Liver (tissue), 9 donors: ENCODE data around the gene STXBP1. TPM values are rescaled to one million over a fixed set of nuclear protein-coding genes. Genes with fewer than 3 reads are reported as not detected.

Experiments used
- DNase-seq: peaks from one replicate; pipeline ENCODE4 v3.0.0-alpha.2; 2017; ENCODE audit warnings: low spot score
- H3K27ac ChIP-seq, 2 donors: one replicate each; pipeline ENCODE4 v1.7.0; 2013; ENCODE audit warnings: inconsistent platforms in 2 of 2, low read length in 2 of 2, control low read depth in 1 of 2, low read depth in 1 of 2, mild to moderate bottlenecking in 1 of 2
- H3K27me3 ChIP-seq, 4 donors: one replicate each; pipeline versions ENCODE4 v1.6.1 to v1.7.0; 2013; ENCODE audit warnings: low read length in 3 of 4, inconsistent platforms in 1 of 4, mild to moderate bottlenecking in 1 of 4, moderate library complexity in 1 of 4; ENCODE audit not compliant: control insufficient read depth in 4 of 4, insufficient read depth in 4 of 4
- H3K36me3 ChIP-seq, 4 donors: one replicate each; pipeline versions ENCODE4 v1.6.1 to v1.7.0; 2013; ENCODE audit warnings: low read length in 3 of 4, mild to moderate bottlenecking in 3 of 4, low read depth in 1 of 4, moderate library complexity in 1 of 4; ENCODE audit not compliant: control insufficient read depth in 4 of 4, insufficient read depth in 3 of 4
- H3K4me1 ChIP-seq, 4 donors: one replicate each; pipeline versions ENCODE4 v1.6.1 to v1.7.0; 2013; ENCODE audit warnings: low read length in 3 of 4, mild to moderate bottlenecking in 3 of 4, moderate library complexity in 1 of 4; ENCODE audit not compliant: control insufficient read depth in 4 of 4, insufficient read depth in 4 of 4
- H3K4me3 ChIP-seq, 3 donors: one replicate each; pipeline versions ENCODE4 v1.6.1 to v1.7.0; 2013; ENCODE audit warnings: low read length in 3 of 3, control low read depth in 1 of 3, low read depth in 1 of 3, mild to moderate bottlenecking in 1 of 3
- H3K9ac ChIP-seq, 2 donors: one replicate each; pipeline ENCODE4 v1.7.0; 2013; ENCODE audit warnings: low read length in 2 of 2, mild to moderate bottlenecking in 2 of 2, moderate library complexity in 2 of 2, control low read depth in 1 of 2, low read depth in 1 of 2
- H3K9me3 ChIP-seq, 4 donors: one replicate each; pipeline versions ENCODE4 v1.6.1 to v1.7.0; 2013; ENCODE audit warnings: low read length in 3 of 4; ENCODE audit not compliant: control insufficient read depth in 4 of 4
- EGR1 ChIP-seq, 2 donors: IDR thresholded peaks; 2 replicates each; pipeline ENCODE4 v1.6.1; 2016 to 2018; ENCODE audit warnings: antibody characterized with exemption in 2 of 2, low read depth in 2 of 2
- FOXA1 ChIP-seq: IDR thresholded peaks from 2 replicates; pipeline ENCODE4 v1.6.1; 2016; ENCODE audit warnings: antibody characterized with exemption
- FOXA2 ChIP-seq: IDR thresholded peaks from 2 replicates; pipeline ENCODE4 v1.6.1; 2016; ENCODE audit warnings: antibody characterized with exemption
- GABPA ChIP-seq, 2 donors: IDR thresholded peaks in 1 of 2; conservative IDR thresholded peaks in 1 of 2; 2 replicates each; pipeline ENCODE4 v1.6.1; 2016; ENCODE audit warnings: antibody characterized with exemption in 2 of 2, mild to moderate bottlenecking in 1 of 2, moderate library complexity in 1 of 2
- HNF4A ChIP-seq, 2 donors: conservative IDR thresholded peaks; 2 replicates each; pipeline ENCODE4 v1.6.1; 2016; ENCODE audit warnings: antibody characterized with exemption in 2 of 2, mild to moderate bottlenecking in 2 of 2
- HNF4G ChIP-seq: IDR thresholded peaks from 2 replicates; pipeline ENCODE4 v1.6.1; 2016; ENCODE audit warnings: antibody characterized with exemption
- JUND ChIP-seq, 2 donors: IDR thresholded peaks; 2 replicates each; pipeline ENCODE4 v1.6.1; 2016; ENCODE audit warnings: antibody characterized with exemption in 2 of 2
- NR2F2 ChIP-seq: IDR thresholded peaks from 2 replicates; pipeline ENCODE4 v1.6.1; 2016; ENCODE audit warnings: antibody characterized with exemption
- RAD21 ChIP-seq, 2 donors: IDR thresholded peaks; 2 replicates each; pipeline ENCODE4 v1.6.1; 2016; ENCODE audit warnings: antibody characterized with exemption in 2 of 2, mild to moderate bottlenecking in 2 of 2
- RXRA ChIP-seq, 2 donors: IDR thresholded peaks; 2 replicates each; pipeline ENCODE4 v1.6.1; 2017 to 2018; ENCODE audit warnings: antibody characterized with exemption in 2 of 2, mild to moderate bottlenecking in 1 of 2
- SP1 ChIP-seq: IDR thresholded peaks from 2 replicates; pipeline ENCODE4 v1.6.1; 2018; ENCODE audit warnings: antibody characterized with exemption, mild to moderate bottlenecking
- TAF1 ChIP-seq: conservative IDR thresholded peaks from 2 replicates; pipeline ENCODE4 v1.6.1; 2016; ENCODE audit warnings: antibody characterized with exemption, mild to moderate bottlenecking
- WGBS: extraction: QIAGEN DNeasy Blood & Tissue Kit; methylation state at CpG from one replicate; pipeline ENCODE4 v1.1.7; 2013; 5-methylcytosine and 5-hydroxymethylcytosine counted together
- polyA plus RNA-seq, 2 donors: library from polyadenylated mRNA; stranded (reverse) in 1 of 2; unstranded in 1 of 2; fragments of 200-250 nt in 1 of 2; fragments of >200 nt in 1 of 2; fragmentation: Nextera tagmentation in 1 of 2; extraction: Ambion mirVana in 1 of 2; gene quantifications; one replicate each; pipeline versions ENCODE4 v1.2.1 to v1.2.3, GENCODE V29; 2013 to 2015
- total RNA-seq, 2 donors: library from RNA; depleted of rRNA; stranded (reverse); fragments of >200 nt; gene quantifications; one replicate each; pipeline ENCODE4 v1.2.3, GENCODE V29; 2014
- TF ChIP-seq, protein P1 (sequence below): IDR thresholded peaks from 2 replicates; pipeline ENCODE4 v1.6.1; 2016; ENCODE audit warnings: antibody characterized with exemption
- TF ChIP-seq, protein P2 (sequence below): fragments of 150-350 bp; IDR thresholded peaks from 2 replicates; pipeline ENCODE4 v1.5.1; 2017; ENCODE audit warnings: improper control_type of control experiment, low read depth, low read length; ENCODE audit not compliant: missing input control
- TF ChIP-seq, protein P3 (sequence below): IDR thresholded peaks from 2 replicates; pipeline ENCODE4 v1.6.1; 2016; ENCODE audit warnings: antibody characterized with exemption
- TF ChIP-seq, protein P4 (sequence below): IDR thresholded peaks from 2 replicates; pipeline ENCODE4 v1.6.1; 2016; ENCODE audit warnings: antibody characterized with exemption
- TF ChIP-seq, protein P5 (sequence below): IDR thresholded peaks from 2 replicates; pipeline ENCODE4 v1.6.1; 2016; ENCODE audit warnings: antibody characterized with exemption, mild to moderate bottlenecking
- donor health status: healthy.
- donor health status: healthy.
- donor health status: healthy.
- donor health status: healthy.
- donor health status: healthy.

The STXBP1 gene
- total and polyA plus RNA-seq, 4 donors: 1.7 to 4.6 (median 2.3) TPM

DNA sequence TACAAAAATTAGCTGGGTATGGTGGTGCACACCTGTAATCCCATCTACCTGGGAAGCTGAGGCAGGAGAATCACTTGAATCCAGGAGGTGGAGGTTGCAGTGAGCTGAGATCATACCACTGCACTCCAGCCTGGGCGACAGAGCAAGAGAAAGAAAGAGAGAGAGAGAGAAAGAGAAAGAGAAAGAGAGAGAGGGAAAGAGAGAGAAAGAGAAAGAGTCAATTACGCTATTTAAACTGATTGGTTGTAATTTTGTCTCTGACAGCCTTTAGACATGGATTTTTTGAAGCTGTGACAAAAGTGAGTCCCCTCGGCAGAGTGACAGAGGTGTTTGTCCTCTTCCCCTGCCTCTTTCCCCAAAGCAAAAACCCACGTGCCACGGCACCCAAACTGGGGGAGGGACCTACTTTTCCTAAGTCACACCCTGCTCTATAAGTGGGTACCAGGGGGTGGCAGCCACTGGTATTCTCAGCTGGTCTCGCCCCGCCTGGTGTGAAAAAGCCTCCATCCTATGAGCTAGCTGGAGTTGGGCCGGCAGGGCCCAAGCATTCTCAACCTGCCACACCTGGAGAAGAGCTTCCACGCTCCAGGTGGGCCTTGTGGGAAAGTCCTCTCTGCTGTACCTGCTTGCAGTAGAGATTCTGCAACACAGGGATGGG is 91.3 kb downstream of the STXBP1 start:
- Histone ChIP-seq H3K27ac (no peak overlapping the region), H3K4me3 (no peak overlapping the region)
- 81% methylated on average over 9 of the region's 9 CpGs for WGBS

More for the DNA sequence above, 91.3 kb downstream of the STXBP1 start:
- no peak for TF ChIP-seq RAD21 (IDR thresholded peaks at IDR 0.05)
- TF ChIP-seq, protein P1, sequence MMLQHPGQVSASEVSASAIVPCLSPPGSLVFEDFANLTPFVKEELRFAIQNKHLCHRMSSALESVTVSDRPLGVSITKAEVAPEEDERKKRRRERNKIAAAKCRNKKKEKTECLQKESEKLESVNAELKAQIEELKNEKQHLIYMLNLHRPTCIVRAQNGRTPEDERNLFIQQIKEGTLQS: no peak
- no peak for TF ChIP-seq NR2F2
- TF ChIP-seq FOXA1: no peak
- TF ChIP-seq, protein P2, sequence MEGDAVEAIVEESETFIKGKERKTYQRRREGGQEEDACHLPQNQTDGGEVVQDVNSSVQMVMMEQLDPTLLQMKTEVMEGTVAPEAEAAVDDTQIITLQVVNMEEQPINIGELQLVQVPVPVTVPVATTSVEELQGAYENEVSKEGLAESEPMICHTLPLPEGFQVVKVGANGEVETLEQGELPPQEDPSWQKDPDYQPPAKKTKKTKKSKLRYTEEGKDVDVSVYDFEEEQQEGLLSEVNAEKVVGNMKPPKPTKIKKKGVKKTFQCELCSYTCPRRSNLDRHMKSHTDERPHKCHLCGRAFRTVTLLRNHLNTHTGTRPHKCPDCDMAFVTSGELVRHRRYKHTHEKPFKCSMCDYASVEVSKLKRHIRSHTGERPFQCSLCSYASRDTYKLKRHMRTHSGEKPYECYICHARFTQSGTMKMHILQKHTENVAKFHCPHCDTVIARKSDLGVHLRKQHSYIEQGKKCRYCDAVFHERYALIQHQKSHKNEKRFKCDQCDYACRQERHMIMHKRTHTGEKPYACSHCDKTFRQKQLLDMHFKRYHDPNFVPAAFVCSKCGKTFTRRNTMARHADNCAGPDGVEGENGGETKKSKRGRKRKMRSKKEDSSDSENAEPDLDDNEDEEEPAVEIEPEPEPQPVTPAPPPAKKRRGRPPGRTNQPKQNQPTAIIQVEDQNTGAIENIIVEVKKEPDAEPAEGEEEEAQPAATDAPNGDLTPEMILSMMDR: no peak
- TF ChIP-seq, protein P3, sequence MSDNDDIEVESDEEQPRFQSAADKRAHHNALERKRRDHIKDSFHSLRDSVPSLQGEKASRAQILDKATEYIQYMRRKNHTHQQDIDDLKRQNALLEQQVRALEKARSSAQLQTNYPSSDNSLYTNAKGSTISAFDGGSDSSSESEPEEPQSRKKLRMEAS: no peak
- TF ChIP-seq EGR1 (IDR thresholded peaks at IDR 0.05; ENCODE audit: low read depth in 2 of 2): no peak
- TF ChIP-seq, protein P4, sequence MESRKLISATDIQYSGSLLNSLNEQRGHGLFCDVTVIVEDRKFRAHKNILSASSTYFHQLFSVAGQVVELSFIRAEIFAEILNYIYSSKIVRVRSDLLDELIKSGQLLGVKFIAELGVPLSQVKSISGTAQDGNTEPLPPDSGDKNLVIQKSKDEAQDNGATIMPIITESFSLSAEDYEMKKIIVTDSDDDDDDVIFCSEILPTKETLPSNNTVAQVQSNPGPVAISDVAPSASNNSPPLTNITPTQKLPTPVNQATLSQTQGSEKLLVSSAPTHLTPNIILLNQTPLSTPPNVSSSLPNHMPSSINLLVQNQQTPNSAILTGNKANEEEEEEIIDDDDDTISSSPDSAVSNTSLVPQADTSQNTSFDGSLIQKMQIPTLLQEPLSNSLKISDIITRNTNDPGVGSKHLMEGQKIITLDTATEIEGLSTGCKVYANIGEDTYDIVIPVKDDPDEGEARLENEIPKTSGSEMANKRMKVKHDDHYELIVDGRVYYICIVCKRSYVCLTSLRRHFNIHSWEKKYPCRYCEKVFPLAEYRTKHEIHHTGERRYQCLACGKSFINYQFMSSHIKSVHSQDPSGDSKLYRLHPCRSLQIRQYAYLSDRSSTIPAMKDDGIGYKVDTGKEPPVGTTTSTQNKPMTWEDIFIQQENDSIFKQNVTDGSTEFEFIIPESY: no peak
- TF ChIP-seq TAF1: no peak
- no peak for TF ChIP-seq SP1
- TF ChIP-seq, protein P5, sequence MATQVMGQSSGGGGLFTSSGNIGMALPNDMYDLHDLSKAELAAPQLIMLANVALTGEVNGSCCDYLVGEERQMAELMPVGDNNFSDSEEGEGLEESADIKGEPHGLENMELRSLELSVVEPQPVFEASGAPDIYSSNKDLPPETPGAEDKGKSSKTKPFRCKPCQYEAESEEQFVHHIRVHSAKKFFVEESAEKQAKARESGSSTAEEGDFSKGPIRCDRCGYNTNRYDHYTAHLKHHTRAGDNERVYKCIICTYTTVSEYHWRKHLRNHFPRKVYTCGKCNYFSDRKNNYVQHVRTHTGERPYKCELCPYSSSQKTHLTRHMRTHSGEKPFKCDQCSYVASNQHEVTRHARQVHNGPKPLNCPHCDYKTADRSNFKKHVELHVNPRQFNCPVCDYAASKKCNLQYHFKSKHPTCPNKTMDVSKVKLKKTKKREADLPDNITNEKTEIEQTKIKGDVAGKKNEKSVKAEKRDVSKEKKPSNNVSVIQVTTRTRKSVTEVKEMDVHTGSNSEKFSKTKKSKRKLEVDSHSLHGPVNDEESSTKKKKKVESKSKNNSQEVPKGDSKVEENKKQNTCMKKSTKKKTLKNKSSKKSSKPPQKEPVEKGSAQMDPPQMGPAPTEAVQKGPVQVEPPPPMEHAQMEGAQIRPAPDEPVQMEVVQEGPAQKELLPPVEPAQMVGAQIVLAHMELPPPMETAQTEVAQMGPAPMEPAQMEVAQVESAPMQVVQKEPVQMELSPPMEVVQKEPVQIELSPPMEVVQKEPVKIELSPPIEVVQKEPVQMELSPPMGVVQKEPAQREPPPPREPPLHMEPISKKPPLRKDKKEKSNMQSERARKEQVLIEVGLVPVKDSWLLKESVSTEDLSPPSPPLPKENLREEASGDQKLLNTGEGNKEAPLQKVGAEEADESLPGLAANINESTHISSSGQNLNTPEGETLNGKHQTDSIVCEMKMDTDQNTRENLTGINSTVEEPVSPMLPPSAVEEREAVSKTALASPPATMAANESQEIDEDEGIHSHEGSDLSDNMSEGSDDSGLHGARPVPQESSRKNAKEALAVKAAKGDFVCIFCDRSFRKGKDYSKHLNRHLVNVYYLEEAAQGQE: no peak
- no peak for TF ChIP-seq HNF4A (conservative IDR thresholded peaks at IDR 0.05)
- TF ChIP-seq GABPA (IDR thresholded peaks at IDR 0.05 in 1 of 2, conservative IDR thresholded peaks at IDR 0.05 in 1 of 2): no peak
- TF ChIP-seq HNF4G: no peak
- no peak for TF ChIP-seq RXRA (IDR thresholded peaks at IDR 0.05)
- TF ChIP-seq FOXA2: no peak
- no peak for TF ChIP-seq JUND (IDR thresholded peaks at IDR 0.05)
- no peaks in the 10 kb centered on the region for H3K36me3 ChIP-seq
- no peak overlapping the region for H3K9ac ChIP-seq
- no peak for DNase-seq
- no peaks in the 10 kb centered on the region for H3K9me3 ChIP-seq
- H3K27me3 ChIP-seq: no peaks in the 10 kb centered on the region
- peaks cover 2 to 6% (median 3%) of the 10 kb centered on the region in 4 donors for H3K4me1 ChIP-seq
